ENCODE measurements around the gene CBX6. TPM values are rescaled to one million over a fixed set of nuclear protein-coding genes. Genes with fewer than 3 reads are reported as not detected.

Gene CBX6
- total and polyA plus RNA-seq, 10 of the 15 experiments (the other 5 are each of a cell fraction or from before 2014, with no cell fraction given), result 3.6 to 142 (median 37.4) TPM

- CTCF ChIA-PET, result no interaction called here
Measured at GRCh38 chr22:38826801-38827200, 45.2 kb downstream of the CBX6 start.

GRCh38 chr22:38826386-38826785, 45.6 kb downstream of the CBX6 start:
- CTCF ChIA-PET, result no interaction called here
- Histone ChIP-seq H2AFZ (ENCODE audit: control insufficient read depth, low read depth, low read length) (no peak overlapping the region), H3K9me3 (replicated peaks; ENCODE audit: control insufficient read depth, insufficient read depth, low read length) (no peaks in the 10 kb centered on the region), H3K36me3 (ENCODE audit: control insufficient read depth in 2 of 2, insufficient read depth in 2 of 2, low read length in 1 of 2) (no peaks in the 10 kb centered on the region), H3K27ac (ENCODE audit: control insufficient read depth, insufficient read depth) (no peak overlapping the region), H3K4me2 (ENCODE audit: control insufficient read depth, insufficient read depth) (no peak overlapping the region), H4K20me1 (ENCODE audit: control insufficient read depth, insufficient read depth) (no peaks in the 10 kb centered on the region), H3K4me3 (no peak overlapping the region), H3K9ac (ENCODE audit: control insufficient read depth, insufficient read depth, low read length) (no peak overlapping the region), H3K27me3 (replicated peaks in 1 of 2; ENCODE audit: control insufficient read depth in 2 of 2, insufficient read depth in 2 of 2, low read length in 1 of 2) (no peaks in the 10 kb centered on the region; a peak in 1 of 4 replicates), H3K79me2 (ENCODE audit: control insufficient read depth, insufficient read depth, low read length) (no peaks in the 10 kb centered on the region), H3K4me1 (ENCODE audit: control insufficient read depth, insufficient read depth, low read length) (no peaks in the 10 kb centered on the region)
- no TSS peak for BruUV-seq (replicated peaks)
- RAD21 ChIA-PET (ENCODE audit: unreplicated experiment), result no interaction called here
- POLR2A ChIA-PET, result interaction anchor here (0.6 kb wide), 1 partner anchor 791 kb away, joined by 4 read pairs; no protein-coding TSS in a partner anchor
- FAIRE-seq, result no peak
- SMC1A ChIA-PET (ENCODE audit: uncharacterized antibody, unreplicated experiment), result interaction anchor here (1.1 kb wide), 1 partner anchor 57 kb away, joined by 3 read pairs; no protein-coding TSS in a partner anchor
- in situ Hi-C loops (cut with MboI), result no loop called here
- WGBS (ENCODE audit: insufficient coverage, insufficient replicate concordance, low lambda C conversion rate, missing lambda C conversion rate), result 59% methylated on average over 16 of the region's 16 CpGs
- ATAC-seq, result no peak
- intact Hi-C loops (cut with micrococcal nuclease; ENCODE audit: unreplicated experiment), result no loop called here
- DNase-seq (ENCODE audit: low read depth, low spot score), result no peak
- TF ChIP-seq EED (IDR thresholded peaks at IDR 0.05; ENCODE audit: low read depth) (no peak), ATF2 (IDR thresholded peaks at IDR 0.05; ENCODE audit: low read length) (no peak), GATAD2B (conservative IDR thresholded peaks at IDR 0.05; ENCODE audit: low read depth) (no peak), KAT2A (conservative IDR thresholded peaks at IDR 0.05; ENCODE audit: control insufficient read depth, low read depth, low read length) (no peak), BCL3 (IDR thresholded peaks at IDR 0.05; ENCODE audit: borderline replicate concordance, insufficient read depth, low read depth, low read length, poor library complexity, severe bottlenecking) (no peak), BHLHE40 (IDR thresholded peaks at IDR 0.05; ENCODE audit: borderline replicate concordance in 1 of 2, low read depth in 2 of 2, low read length in 1 of 2) (no peak), CBX3 (IDR thresholded peaks at IDR 0.05; ENCODE audit: borderline replicate concordance, low read depth) (no peak), PAX8 (IDR thresholded peaks at IDR 0.05) (no peak), SP1 (IDR thresholded peaks at IDR 0.05; ENCODE audit: low read depth, low read length) (no peak), SUZ12 (IDR thresholded peaks at IDR 0.05; ENCODE audit: unreplicated experiment) (no peak), BCLAF1 (IDR thresholded peaks at IDR 0.05) (no peak), KDM1A (IDR thresholded peaks at IDR 0.05; ENCODE audit: borderline replicate concordance) (no peak)

More at GRCh38 chr22:38826801-38827200, 45.2 kb downstream of the CBX6 start:
- ATAC-seq (no peak), DNase-seq (ENCODE audit: low read depth, low spot score) (no peak), FAIRE-seq (no peak)
- ChIA-PET POLR2A (no interaction called here), SMC1A (ENCODE audit: uncharacterized antibody, unreplicated experiment) (interaction anchor here (1.1 kb wide), 1 partner anchor 58 kb away, joined by 3 read pairs; no protein-coding TSS in a partner anchor), RAD21 (ENCODE audit: unreplicated experiment) (no interaction called here)
- no TSS peak for BruUV-seq (replicated peaks)
- in situ Hi-C loops (cut with MboI) (no loop called here), intact Hi-C loops (cut with micrococcal nuclease; ENCODE audit: unreplicated experiment) (no loop called here)
- Histone ChIP-seq H3K36me3 (ENCODE audit: control insufficient read depth in 2 of 2, insufficient read depth in 2 of 2, low read length in 1 of 2) (no peaks in the 10 kb centered on the region), H3K4me3 (no peak overlapping the region), H3K79me2 (ENCODE audit: control insufficient read depth, insufficient read depth, low read length) (no peaks in the 10 kb centered on the region), H3K4me1 (ENCODE audit: control insufficient read depth, insufficient read depth, low read length) (no peaks in the 10 kb centered on the region), H3K9ac (ENCODE audit: control insufficient read depth, insufficient read depth, low read length) (no peak overlapping the region), H3K9me3 (replicated peaks; ENCODE audit: control insufficient read depth, insufficient read depth, low read length) (no peaks in the 10 kb centered on the region), H2AFZ (ENCODE audit: control insufficient read depth, low read depth, low read length) (no peak overlapping the region), H3K27me3 (replicated peaks in 1 of 2; ENCODE audit: control insufficient read depth in 2 of 2, insufficient read depth in 2 of 2, low read length in 1 of 2) (no peaks in the 10 kb centered on the region; a peak in 1 of 4 replicates), H3K4me2 (ENCODE audit: control insufficient read depth, insufficient read depth) (no peak overlapping the region), H3K27ac (ENCODE audit: control insufficient read depth, insufficient read depth) (no peak overlapping the region), H4K20me1 (ENCODE audit: control insufficient read depth, insufficient read depth) (no peaks in the 10 kb centered on the region)
- WGBS (ENCODE audit: insufficient coverage, insufficient replicate concordance, low lambda C conversion rate, missing lambda C conversion rate), result 18% methylated on average over 5 of the region's 5 CpGs
- TF ChIP-seq HDAC2 (IDR thresholded peaks at IDR 0.05), result no peak
